Thoracic aorta (tissue), 2 donors: ENCODE measurements around the gene CD300A. TPM values are rescaled to one million over a fixed set of nuclear protein-coding genes. Genes with fewer than 3 reads are reported as not detected.

Experiments used
- ATAC-seq: fragments of 150-250 bp; one replicate; pipeline ENCODE4 v1.8.0; 2017; ENCODE audit warnings: low read depth; ENCODE audit not compliant: insufficient number of reproducible peaks, low FRiP score
- DNase-seq: peaks from one replicate; pipeline ENCODE4 v3.0.0-alpha.2; 2020; ENCODE audit warnings: low spot score
- H3K27ac ChIP-seq, 2 donors: fragments of 200-600 bp; sonication (generic); 1 replicate in 1 of 2; 2 replicates in 1 of 2; pipeline ENCODE4 v1.5.1; 2016; ENCODE audit warnings: mild to moderate bottlenecking in 2 of 2, moderate library complexity in 2 of 2
- H3K27me3 ChIP-seq: fragments of 200-600 bp; sonication (generic); replicated peaks from 2 replicates; pipeline ENCODE4 v1.6.0; 2016; ENCODE audit warnings: mild to moderate bottlenecking; ENCODE audit not compliant: insufficient read depth
- H3K36me3 ChIP-seq: fragments of 200-600 bp; sonication (generic); one replicate; pipeline ENCODE4 v1.5.1; 2016
- H3K4me1 ChIP-seq, 2 donors: fragments of 200-600 bp; sonication (generic); 1 replicate in 1 of 2; 2 replicates in 1 of 2; pipeline versions ENCODE4 v1.5.1 to v1.6.0; 2016; ENCODE audit warnings: low read depth in 2 of 2, mild to moderate bottlenecking in 1 of 2; ENCODE audit not compliant: control insufficient read depth in 1 of 2
- H3K4me3 ChIP-seq: fragments of 200-600 bp; sonication (generic); 2 replicates; pipeline ENCODE4 v1.5.1; 2016; ENCODE audit warnings: mild to moderate bottlenecking
- H3K9me3 ChIP-seq: fragments of 200-600 bp; sonication (generic); 2 replicates; pipeline ENCODE4 v1.5.1; 2016
- total RNA-seq, 2 donors: library from RNA; depleted of rRNA; stranded (reverse); fragments of >200 nt; gene quantifications; one replicate each; pipeline versions ENCODE4 v1.1.0 to v1.2.3, GENCODE V29; 2016
- TF ChIP-seq, protein P1 (sequence below): fragments of 200-600 bp; sonication (generic); IDR thresholded peaks from one replicate; pipeline ENCODE4 v1.5.1; 2019; ENCODE audit warnings: antibody characterized with exemption

Gene CD300A
- total RNA-seq, 2 donors from 2014 or later = 7.7 to 8.0 TPM

DNA sequence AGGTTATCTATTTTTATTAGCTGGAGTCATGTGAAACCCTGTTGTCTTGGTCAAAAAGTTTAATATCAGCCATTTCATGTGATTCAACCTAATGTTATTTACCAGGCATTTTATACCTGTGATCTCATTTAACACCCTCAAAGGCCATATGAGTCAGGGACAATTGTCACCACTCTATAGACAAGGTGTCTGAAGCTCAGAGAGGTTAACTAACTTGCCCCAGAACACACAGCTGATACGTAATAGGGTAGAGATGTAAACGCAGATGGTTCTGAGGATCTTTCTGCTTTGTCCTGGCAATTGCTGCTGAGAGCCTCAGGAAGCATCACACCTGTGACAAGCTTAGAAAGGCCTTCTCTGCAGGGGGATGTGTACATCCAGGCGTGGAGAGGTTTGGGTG lies 4.9 kb downstream of the CD300A start:
- Histone ChIP-seq H3K27me3 (peaks cover 3% of the 10 kb centered on the region), H3K4me3 (no peak overlapping the region), H3K27ac (no peak overlapping the region), H3K36me3 (no peaks in the 10 kb centered on the region), H3K4me1 (peaks cover 0 to 3% of the 10 kb centered on the region in 2 donors), H3K9me3 (no peaks in the 10 kb centered on the region)
- DNase-seq = no peak
- ATAC-seq = no peak
- TF ChIP-seq, protein P1, sequence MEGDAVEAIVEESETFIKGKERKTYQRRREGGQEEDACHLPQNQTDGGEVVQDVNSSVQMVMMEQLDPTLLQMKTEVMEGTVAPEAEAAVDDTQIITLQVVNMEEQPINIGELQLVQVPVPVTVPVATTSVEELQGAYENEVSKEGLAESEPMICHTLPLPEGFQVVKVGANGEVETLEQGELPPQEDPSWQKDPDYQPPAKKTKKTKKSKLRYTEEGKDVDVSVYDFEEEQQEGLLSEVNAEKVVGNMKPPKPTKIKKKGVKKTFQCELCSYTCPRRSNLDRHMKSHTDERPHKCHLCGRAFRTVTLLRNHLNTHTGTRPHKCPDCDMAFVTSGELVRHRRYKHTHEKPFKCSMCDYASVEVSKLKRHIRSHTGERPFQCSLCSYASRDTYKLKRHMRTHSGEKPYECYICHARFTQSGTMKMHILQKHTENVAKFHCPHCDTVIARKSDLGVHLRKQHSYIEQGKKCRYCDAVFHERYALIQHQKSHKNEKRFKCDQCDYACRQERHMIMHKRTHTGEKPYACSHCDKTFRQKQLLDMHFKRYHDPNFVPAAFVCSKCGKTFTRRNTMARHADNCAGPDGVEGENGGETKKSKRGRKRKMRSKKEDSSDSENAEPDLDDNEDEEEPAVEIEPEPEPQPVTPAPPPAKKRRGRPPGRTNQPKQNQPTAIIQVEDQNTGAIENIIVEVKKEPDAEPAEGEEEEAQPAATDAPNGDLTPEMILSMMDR = no peak

DNA sequence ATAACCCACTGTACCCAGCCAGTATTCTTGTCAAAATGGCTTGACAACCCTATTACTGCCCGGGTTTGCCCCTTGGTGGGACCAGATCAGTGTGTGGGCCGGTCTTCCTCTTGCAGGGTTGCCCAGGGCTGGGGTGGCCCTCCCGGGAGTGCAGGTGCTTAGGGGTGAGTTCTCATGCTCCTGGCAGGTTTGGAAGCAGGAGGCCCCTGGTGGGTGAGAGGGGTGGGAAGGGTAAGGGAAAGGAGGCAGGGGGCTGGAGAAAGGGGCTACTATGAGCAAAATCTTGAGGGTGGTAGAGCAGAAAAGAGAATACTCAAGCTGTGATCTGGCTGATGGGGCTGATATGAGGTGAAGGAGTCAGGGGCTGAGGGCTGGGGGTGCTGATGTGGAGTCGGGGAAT lies 6.5 kb downstream of the CD300A start:
- no peaks in the 10 kb centered on the region for H3K4me1 ChIP-seq
- no peaks in the 10 kb centered on the region for H3K9me3 ChIP-seq
- no peak overlapping the region for H3K4me3 ChIP-seq
- TF ChIP-seq, protein P1 = no peak
- no peak overlapping the region for H3K27ac ChIP-seq
- no peaks in the 10 kb centered on the region for H3K36me3 ChIP-seq
- H3K27me3 ChIP-seq = peaks cover 3% of the 10 kb centered on the region
- DNase-seq (no peak), ATAC-seq (no peak)

DNA sequence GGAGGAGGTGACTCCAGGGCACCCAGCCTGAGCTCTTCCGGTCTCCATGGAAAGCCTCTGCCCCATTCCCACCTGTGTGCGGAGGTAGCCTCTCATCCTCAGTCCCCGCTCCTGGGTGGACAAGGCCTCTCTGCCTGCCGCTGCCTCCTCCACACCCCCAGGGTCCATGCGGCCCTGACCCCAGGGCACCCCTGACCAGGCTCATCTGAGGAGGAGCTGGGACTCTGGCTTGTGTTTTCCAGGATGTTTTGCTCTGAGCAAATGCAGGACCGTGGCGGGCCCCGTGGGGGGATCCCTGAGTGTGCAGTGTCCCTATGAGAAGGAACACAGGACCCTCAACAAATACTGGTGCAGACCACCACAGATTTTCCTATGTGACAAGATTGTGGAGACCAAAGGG lies 6.9 kb downstream of the CD300A start:
- peaks cover 3% of the 10 kb centered on the region for H3K27me3 ChIP-seq
- no peak for DNase-seq
- H3K4me3 ChIP-seq = no peak overlapping the region
- no peaks in the 10 kb centered on the region for H3K36me3 ChIP-seq
- H3K9me3 ChIP-seq = no peaks in the 10 kb centered on the region
- no peaks in the 10 kb centered on the region for H3K4me1 ChIP-seq
- TF ChIP-seq, protein P1 = no peak
- no peak overlapping the region for H3K27ac ChIP-seq
- no peak for ATAC-seq

GRCh38 chr17:74474043-74474792 lies 7.8 kb downstream of the CD300A start:
- DNase-seq (no peak), ATAC-seq (no peak)
- TF ChIP-seq, protein P1 = no peak
- no peak overlapping the region for H3K4me3 ChIP-seq
- H3K27ac ChIP-seq = no peak overlapping the region
- H3K4me1 ChIP-seq = no peaks in the 10 kb centered on the region
- no peaks in the 10 kb centered on the region for H3K9me3 ChIP-seq
- peaks cover under 1% of the 10 kb centered on the region for H3K27me3 ChIP-seq
- H3K36me3 ChIP-seq = no peaks in the 10 kb centered on the region

GRCh38 chr17:74475189-74475588 lies 8.8 kb downstream of the CD300A start:
- TF ChIP-seq, protein P1 = no peak
- H3K27me3 ChIP-seq = no peaks in the 10 kb centered on the region
- no peaks in the 10 kb centered on the region for H3K36me3 ChIP-seq
- H3K27ac ChIP-seq = no peak overlapping the region
- no peak overlapping the region for H3K4me3 ChIP-seq
- ATAC-seq (no peak), DNase-seq (no peak)
- no peaks in the 10 kb centered on the region for H3K4me1 ChIP-seq
- no peaks in the 10 kb centered on the region for H3K9me3 ChIP-seq
